Keratinocyte (primary cell): ENCODE data around the gene PPIP5K2. TPM values are rescaled to one million over a fixed set of nuclear protein-coding genes. Genes with fewer than 3 reads are reported as not detected.
"Not testable (repeated sequence)": the region's sequence is repeated elsewhere in the genome, so short reads cannot be mapped to it uniquely, and the experiment has no call there.

Experiments used
- DNase-seq: peaks from one replicate; pipeline ENCODE4 v3.0.0-alpha.2; 2011; ENCODE audit warnings: low read depth, missing footprints, low spot score
- FAIRE-seq: peaks from 2 replicates; lab custom pipeline; 2011; peaks lifted over from hg19 to GRCh38; lab: Jason Lieb, UNC
- H2AFZ ChIP-seq: 2 replicates; pipeline ENCODE4 v1.6.0; 2012; ENCODE audit warnings: low read length, control low read depth, inconsistent platforms; ENCODE audit not compliant: control insufficient read depth
- H3K27ac ChIP-seq: 2 replicates; pipeline ENCODE4 v1.5.1; 2011; ENCODE audit warnings: low read length; ENCODE audit not compliant: control insufficient read depth, insufficient read depth
- H3K27me3 ChIP-seq: 3 replicates; pipeline ENCODE4 v1.6.0; 2011; ENCODE audit warnings: low read length; ENCODE audit not compliant: control insufficient read depth, insufficient read depth; ENCODE audit errors: extremely low read depth
- H3K36me3 ChIP-seq, 2 experiments: 2 replicates in 1 of 2; 3 replicates in 1 of 2; pipeline ENCODE4 v1.5.1; 2011; ENCODE audit warnings: low read length in 2 of 2, mild to moderate bottlenecking in 1 of 2; ENCODE audit not compliant: control insufficient read depth in 2 of 2, insufficient read depth in 2 of 2; ENCODE audit errors: extremely low read depth in 1 of 2
- H3K4me1 ChIP-seq: 3 replicates; pipeline ENCODE4 v1.5.1; 2011; ENCODE audit warnings: low read length; ENCODE audit not compliant: control insufficient read depth, insufficient read depth; ENCODE audit errors: extremely low read depth
- H3K4me2 ChIP-seq: 3 replicates; pipeline ENCODE4 v1.6.0; 2011; ENCODE audit warnings: low read depth, low read length; ENCODE audit not compliant: control insufficient read depth, insufficient read depth; ENCODE audit errors: extremely low read depth
- H3K4me3 ChIP-seq, 3 experiments: fragments of 200-600 bp in 1 of 3; sonication (generic) in 1 of 3; 2 replicates in 2 of 3; 3 replicates in 1 of 3; pipeline ENCODE4 v1.5.1; 2011 to 2016; ENCODE audit warnings: low read length in 3 of 3, mild to moderate bottlenecking in 3 of 3, control low read depth in 2 of 3, inconsistent platforms in 1 of 3, low read depth in 1 of 3, mixed read lengths in 1 of 3, mixed run types in 1 of 3, moderate library complexity in 1 of 3; ENCODE audit not compliant: control insufficient read depth in 2 of 3, insufficient read depth in 2 of 3; ENCODE audit errors: extremely low read depth in 1 of 3
- H3K79me2 ChIP-seq: 2 replicates; pipeline ENCODE4 v1.6.0; 2012; ENCODE audit warnings: low read length; ENCODE audit not compliant: control insufficient read depth, insufficient read depth
- H3K9ac ChIP-seq: 3 replicates; pipeline ENCODE4 v1.6.0; 2011; ENCODE audit warnings: low read length; ENCODE audit not compliant: control insufficient read depth, insufficient read depth; ENCODE audit errors: extremely low read depth
- H3K9me1 ChIP-seq: 3 replicates; pipeline ENCODE4 v1.6.0; 2011; ENCODE audit warnings: low read length; ENCODE audit not compliant: control insufficient read depth, insufficient read depth; ENCODE audit errors: extremely low read depth
- H3K9me3 ChIP-seq: 2 replicates; pipeline ENCODE4 v1.5.1; 2012; ENCODE audit warnings: low read depth, low read length; ENCODE audit not compliant: control insufficient read depth
- H4K20me1 ChIP-seq: 3 replicates; pipeline ENCODE4 v1.6.0; 2011; ENCODE audit warnings: low read length; ENCODE audit not compliant: control insufficient read depth, insufficient read depth; ENCODE audit errors: extremely low read depth
- CTCF ChIP-seq, 3 experiments: IDR thresholded peaks in 1 of 3; conservative IDR thresholded peaks in 1 of 3; optimal IDR thresholded peaks in 1 of 3; 2 replicates in 2 of 3; 3 replicates in 1 of 3; pipeline versions ENCODE3 to v1.5.1; 2011; ENCODE audit warnings: low read length in 3 of 3, mild to moderate bottlenecking in 3 of 3, moderate library complexity in 2 of 3, control low read depth in 1 of 3, inconsistent platforms in 1 of 3; ENCODE audit not compliant: insufficient read depth in 2 of 3; ENCODE audit errors: extremely low read depth in 1 of 3
- EZH2 ChIP-seq: IDR thresholded peaks from one replicate; pipeline ENCODE4 v1.6.1; 2012; ENCODE audit warnings: inconsistent platforms, mild to moderate bottlenecking, low read length, moderate library complexity
- dilution Hi-C: fragments of 300-500 bp; cut with MboI; formaldehyde crosslinking; loops from one replicate; pipeline ENCODE4 v1.7.0; 2020; ENCODE audit warnings: low sequenced_read_pairs; ENCODE audit not compliant: extremely low pct_ligation_motif_present
- polyA plus RNA-seq, 5 experiments: library from polyadenylated mRNA; depleted of rRNA in 3 of 5; stranded (reverse) in 3 of 5; stranded (forward) in 1 of 5; unstranded in 1 of 5; fragments of >200 nt; gene quantifications; 1 replicate in 1 of 5; 2 replicates in 3 of 5; 3 replicates in 1 of 5; pipeline versions ENCODE4 v1.2.1 to v1.2.3, GENCODE V29; 2011 to 2012; ENCODE audit warnings: missing spikeins in 2 of 5, low read depth in 1 of 5, low replicate concordance in 1 of 5

PPIP5K2 gene
- polyA plus RNA-seq, 1 donor (not counting 4 experiments of a cell fraction or from before 2014, with no cell fraction given), result 27.8 TPM

GRCh38 chr5:103217101-103217500 lies 97.0 kb downstream of the PPIP5K2 start:
- H3K4me2 ChIP-seq, result no peak overlapping the region
- TF ChIP-seq EZH2, result no peak
- TF ChIP-seq CTCF (optimal IDR thresholded peaks at IDR 0.05 in 1 of 3, IDR thresholded peaks at IDR 0.05 in 1 of 3, conservative IDR thresholded peaks at IDR 0.05 in 1 of 3; ENCODE audit: extremely low read depth in 1 of 3, insufficient read depth in 2 of 3, low read length in 3 of 3), result no peak

GRCh38 chr5:103218164-103218563 lies 98.1 kb downstream of the PPIP5K2 start:
- Histone ChIP-seq H2AFZ (no peak overlapping the region), H3K4me2 (no peak overlapping the region), H3K27ac (no peak overlapping the region), H3K79me2 (no peaks in the 10 kb centered on the region), H3K4me1 (no peaks in the 10 kb centered on the region), H3K36me3 (no peaks in the 10 kb centered on the region), H3K9me1 (no peaks in the 10 kb centered on the region), H3K9me3 (no peaks in the 10 kb centered on the region), H4K20me1 (no peaks in the 10 kb centered on the region), H3K27me3 (no peaks in the 10 kb centered on the region), H3K4me3 (no peak overlapping the region), H3K9ac (no peak overlapping the region)
- no peak for TF ChIP-seq CTCF (optimal IDR thresholded peaks at IDR 0.05 in 1 of 3, IDR thresholded peaks at IDR 0.05 in 1 of 3, conservative IDR thresholded peaks at IDR 0.05 in 1 of 3; ENCODE audit: extremely low read depth in 1 of 3, insufficient read depth in 2 of 3, low read length in 3 of 3)
- dilution Hi-C loops, result no loop called here
- FAIRE-seq (no peak), DNase-seq (no peak)

More at GRCh38 chr5:103217101-103217500, 97.0 kb downstream of the PPIP5K2 start:
- H3K36me3 ChIP-seq, result no peaks in the 10 kb centered on the region
- no peaks in the 10 kb centered on the region for H3K79me2 ChIP-seq
- FAIRE-seq (no peak), DNase-seq (no peak)
- no peaks in the 10 kb centered on the region for H3K9me1 ChIP-seq
- H3K9ac ChIP-seq, result no peak overlapping the region
- no peaks in the 10 kb centered on the region for H3K27me3 ChIP-seq
- dilution Hi-C loops, result no loop called here
- H3K4me3 ChIP-seq, result no peak overlapping the region
- H2AFZ ChIP-seq, result no peak overlapping the region
- H3K9me3 ChIP-seq, result no peaks in the 10 kb centered on the region
- H3K4me1 ChIP-seq, result no peaks in the 10 kb centered on the region
- H3K27ac ChIP-seq, result no peak overlapping the region
- H4K20me1 ChIP-seq, result no peaks in the 10 kb centered on the region

- H3K36me3 ChIP-seq, H3K4me3 ChIP-seq, DNase-seq, FAIRE-seq, H3K27me3 ChIP-seq, dilution Hi-C loops, H3K4me1 ChIP-seq, H4K20me1 ChIP-seq, H2AFZ ChIP-seq, H3K79me2 ChIP-seq, H3K9ac ChIP-seq, H3K9me3 ChIP-seq, H3K27ac ChIP-seq, H3K4me2 ChIP-seq, H3K9me1 ChIP-seq: not testable (repeated sequence)
Observed at GRCh38 chr5:103219074-103219473, 99.0 kb downstream of the PPIP5K2 start.
